Sciatic nerve (tissue), 2 donors: ENCODE results near the gene PANK3. TPM values are rescaled to one million over a fixed set of nuclear protein-coding genes. Genes with fewer than 3 reads are reported as not detected.

Source experiments
- ATAC-seq: fragments of 200-7000 bp; cut with Tn5 transposase; one replicate; pipeline ENCODE4 v1.9.1; 2020; ENCODE audit warnings: mild to moderate bottlenecking, moderate library complexity
- DNase-seq: peaks from one replicate; pipeline ENCODE4 v3.0.0-alpha.2; 2020; ENCODE audit warnings: low spot score
- intact Hi-C: fragments of 100-400 bp; cut with DNase I; formaldehyde crosslinking; loops from one replicate; pipeline ENCODE4 v1.14.2; 2022
- microRNA-seq: library from miRNA; unstranded; fragments of <30 nt; microRNA quantifications from one replicate; pipeline ENCODE4 v1.2.0, GENCODE V29; 2020
- total RNA-seq: library from RNA; stranded (reverse); fragmentation: NEBNext Ultra II Directional; extraction: Animal tissue kit (Norgen Biotek cat#: 25700); gene quantifications from one replicate; pipeline ENCODE4 v1.2.1, GENCODE V29; 2021
- donor health status: DM: no; HTN: no; CAD: no.
- donor health status: DM: no; HTN: no; CAD: no.

PANK3 gene
- total RNA-seq, 1 donor from 2014 or later = 64.0 TPM

- ATAC-seq (no peak), DNase-seq (no peak)
- intact Hi-C loops = no loop called here
Observed at GRCh38 chr5:168513861-168514428, 65.2 kb downstream of the PANK3 start.

- intact Hi-C loops = no loop called here
- DNase-seq = no peak
- no peak for ATAC-seq
Observed at GRCh38 chr5:168502563-168503237, 76.5 kb downstream of the PANK3 start.

Small RNA genes lying within 50 kb of the gene (microRNA-seq; reads per million reads assigned to microRNA genes)
- not detected for gene MIR103A1
- gene MIR103B1 = not detected

Other genes starting within 250 kb of the PANK3 start
- gene RARS1, start 92.9 kb downstream of the PANK3 start, total RNA-seq = 70.2 TPM
- gene FBLL1, start 50.1 kb downstream of the PANK3 start, total RNA-seq = 0.22 TPM